ENCODE results near the gene PPOX. TPM values are rescaled to one million over a fixed set of nuclear protein-coding genes. Genes with fewer than 3 reads are reported as not detected.

Gene PPOX
- total RNA-seq, 1 donor from 2014 or later: 28.3 TPM

DNA sequence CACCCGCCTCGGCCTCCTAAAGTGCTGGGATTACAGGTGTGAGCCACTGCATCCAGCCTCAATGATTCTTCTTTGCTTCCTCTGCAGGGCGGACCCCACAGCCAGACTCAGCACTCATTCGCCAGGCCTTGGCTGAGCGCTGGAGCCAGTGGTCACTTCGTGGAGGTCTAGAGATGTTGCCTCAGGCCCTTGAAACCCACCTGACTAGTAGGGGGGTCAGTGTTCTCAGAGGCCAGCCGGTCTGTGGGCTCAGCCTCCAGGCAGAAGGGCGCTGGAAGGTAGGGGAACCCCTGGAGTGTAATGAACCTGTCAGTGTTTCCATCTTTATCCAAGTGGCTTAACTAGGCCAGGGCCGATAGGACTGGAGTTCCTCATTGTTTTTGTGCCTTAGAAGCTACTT is 2.7 kb downstream of the PPOX start:
- Histone ChIP-seq H3K36me3 (ENCODE audit: control insufficient read depth, insufficient read depth, low read length) (peaks cover 5% of the 10 kb centered on the region), H3K27me3 (ENCODE audit: control insufficient read depth, insufficient read depth, low read length) (no peaks in the 10 kb centered on the region), H3K4me3 (ENCODE audit: low read depth, low read length) (no peak overlapping the region)
- TF ChIP-seq, protein P1, sequence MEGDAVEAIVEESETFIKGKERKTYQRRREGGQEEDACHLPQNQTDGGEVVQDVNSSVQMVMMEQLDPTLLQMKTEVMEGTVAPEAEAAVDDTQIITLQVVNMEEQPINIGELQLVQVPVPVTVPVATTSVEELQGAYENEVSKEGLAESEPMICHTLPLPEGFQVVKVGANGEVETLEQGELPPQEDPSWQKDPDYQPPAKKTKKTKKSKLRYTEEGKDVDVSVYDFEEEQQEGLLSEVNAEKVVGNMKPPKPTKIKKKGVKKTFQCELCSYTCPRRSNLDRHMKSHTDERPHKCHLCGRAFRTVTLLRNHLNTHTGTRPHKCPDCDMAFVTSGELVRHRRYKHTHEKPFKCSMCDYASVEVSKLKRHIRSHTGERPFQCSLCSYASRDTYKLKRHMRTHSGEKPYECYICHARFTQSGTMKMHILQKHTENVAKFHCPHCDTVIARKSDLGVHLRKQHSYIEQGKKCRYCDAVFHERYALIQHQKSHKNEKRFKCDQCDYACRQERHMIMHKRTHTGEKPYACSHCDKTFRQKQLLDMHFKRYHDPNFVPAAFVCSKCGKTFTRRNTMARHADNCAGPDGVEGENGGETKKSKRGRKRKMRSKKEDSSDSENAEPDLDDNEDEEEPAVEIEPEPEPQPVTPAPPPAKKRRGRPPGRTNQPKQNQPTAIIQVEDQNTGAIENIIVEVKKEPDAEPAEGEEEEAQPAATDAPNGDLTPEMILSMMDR (IDR thresholded peaks at IDR 0.05; ENCODE audit: insufficient read depth, low read length, poor library complexity, severe bottlenecking): no peak
- DNase-seq (ENCODE audit: low read depth): no peak

DNA sequence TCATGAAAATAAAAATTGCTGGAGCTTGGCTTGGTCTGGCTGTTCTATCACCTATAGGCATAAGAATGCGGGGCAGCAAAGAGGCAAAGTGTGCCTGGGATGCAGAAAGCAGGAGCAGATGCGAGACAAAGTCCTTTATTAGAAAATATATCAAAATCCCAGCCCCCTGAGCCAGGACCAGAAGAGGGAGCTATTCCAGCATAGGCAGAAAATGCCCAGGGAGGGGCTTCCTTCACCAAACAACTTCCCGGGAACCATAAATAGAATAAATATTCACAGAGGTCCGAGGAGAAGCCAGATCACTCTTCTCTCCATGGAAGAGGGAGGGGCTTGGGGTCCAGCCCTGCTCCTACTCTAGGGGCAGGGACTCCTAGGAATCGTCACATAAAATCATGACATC is 5.0 kb downstream of the PPOX start:
- TF ChIP-seq, protein P1 (IDR thresholded peaks at IDR 0.05; ENCODE audit: insufficient read depth, low read length, poor library complexity, severe bottlenecking): no peak
- Histone ChIP-seq H3K36me3 (ENCODE audit: control insufficient read depth, insufficient read depth, low read length) (peaks cover 3% of the 10 kb centered on the region), H3K4me3 (ENCODE audit: low read depth, low read length) (no peak overlapping the region), H3K27me3 (ENCODE audit: control insufficient read depth, insufficient read depth, low read length) (no peaks in the 10 kb centered on the region)
- no peak for DNase-seq (ENCODE audit: low read depth)

DNA sequence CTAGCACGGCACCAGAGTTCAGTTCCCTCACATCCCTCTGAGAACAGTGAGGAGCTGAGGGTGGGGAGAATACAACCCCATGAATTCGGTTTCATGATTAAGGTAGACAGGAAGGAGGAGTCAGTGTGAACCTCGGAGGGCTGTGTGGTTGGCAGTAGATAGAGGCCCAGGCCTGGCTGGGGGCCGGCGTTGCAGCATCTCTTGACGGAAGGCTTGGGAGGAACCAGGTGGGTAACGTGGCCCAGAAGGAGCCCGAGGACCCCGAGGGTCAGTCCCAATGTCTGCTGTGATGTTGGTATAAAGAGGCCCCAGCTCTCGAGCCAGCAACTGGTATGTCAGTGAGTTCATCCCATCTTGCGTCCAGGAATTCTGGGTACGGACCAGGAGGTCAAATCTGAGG is 5.5 kb downstream of the PPOX start:
- Histone ChIP-seq H3K36me3 (ENCODE audit: control insufficient read depth, insufficient read depth, low read length) (peaks cover 3% of the 10 kb centered on the region), H3K4me3 (ENCODE audit: low read depth, low read length) (no peak overlapping the region), H3K27me3 (ENCODE audit: control insufficient read depth, insufficient read depth, low read length) (no peaks in the 10 kb centered on the region)
- TF ChIP-seq, protein P1 (IDR thresholded peaks at IDR 0.05; ENCODE audit: insufficient read depth, low read length, poor library complexity, severe bottlenecking): no peak
- no peak for DNase-seq (ENCODE audit: low read depth)

DNA sequence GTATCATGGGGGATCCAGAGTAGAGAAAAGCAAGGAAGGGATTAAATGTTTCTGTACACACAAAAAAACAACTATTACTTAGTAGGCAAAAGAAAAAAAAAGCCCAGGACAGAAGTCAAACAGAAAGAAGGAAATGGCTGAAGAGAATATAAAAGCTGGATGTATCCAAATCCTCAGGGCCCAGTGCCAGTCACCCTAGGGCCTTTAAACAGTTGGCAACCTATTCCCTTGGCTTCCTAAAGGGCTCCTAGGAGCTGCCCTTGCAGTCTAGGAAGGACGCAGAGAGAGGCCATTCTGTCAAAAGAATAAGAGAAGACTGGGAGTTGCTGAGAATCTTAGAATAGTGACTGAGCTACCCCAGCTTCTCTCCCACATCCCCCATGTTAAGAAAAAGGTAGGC is 6.1 kb downstream of the PPOX start:
- TF ChIP-seq, protein P1 (IDR thresholded peaks at IDR 0.05; ENCODE audit: insufficient read depth, low read length, poor library complexity, severe bottlenecking): no peak
- H3K4me3 ChIP-seq (ENCODE audit: low read depth, low read length): no peak overlapping the region
- H3K27me3 ChIP-seq (ENCODE audit: control insufficient read depth, insufficient read depth, low read length): no peaks in the 10 kb centered on the region
- DNase-seq (ENCODE audit: low read depth): no peak
- peaks cover 3% of the 10 kb centered on the region for H3K36me3 ChIP-seq (ENCODE audit: control insufficient read depth, insufficient read depth, low read length)

DNA sequence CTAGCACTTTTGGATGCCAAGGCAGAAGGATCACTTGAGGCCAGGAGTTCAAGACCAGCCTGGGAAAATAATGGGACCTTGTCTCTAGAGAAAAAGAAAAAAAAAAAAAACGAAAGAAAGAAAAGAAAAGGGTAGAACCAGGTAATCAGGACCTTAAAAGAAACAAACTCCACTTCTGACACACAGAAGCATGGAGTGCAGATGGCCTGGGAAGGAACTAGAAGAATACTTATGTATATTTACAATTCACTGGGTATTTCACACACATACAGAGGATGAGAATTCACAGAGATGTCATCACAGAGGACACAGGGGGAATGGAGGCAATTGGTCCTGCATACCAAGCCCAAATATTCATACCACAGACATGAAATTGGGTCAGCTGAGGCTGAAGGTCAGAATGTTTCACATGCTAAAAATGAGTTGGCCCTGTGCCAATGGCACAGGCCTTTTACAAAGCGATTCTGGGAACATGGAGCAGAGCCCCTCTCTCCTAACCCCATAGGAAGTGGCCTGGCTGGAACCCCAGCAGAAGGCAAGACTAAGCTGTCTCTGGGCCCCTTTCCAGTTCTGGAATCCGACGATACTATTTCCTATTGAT is 6.7 kb downstream of the PPOX start:
- Histone ChIP-seq H3K36me3 (ENCODE audit: control insufficient read depth, insufficient read depth, low read length) (peaks cover 3% of the 10 kb centered on the region), H3K4me3 (ENCODE audit: low read depth, low read length) (no peak overlapping the region), H3K27me3 (ENCODE audit: control insufficient read depth, insufficient read depth, low read length) (no peaks in the 10 kb centered on the region)
- no peak for DNase-seq (ENCODE audit: low read depth)
- TF ChIP-seq, protein P1 (IDR thresholded peaks at IDR 0.05; ENCODE audit: insufficient read depth, low read length, poor library complexity, severe bottlenecking): no peak

DNA sequence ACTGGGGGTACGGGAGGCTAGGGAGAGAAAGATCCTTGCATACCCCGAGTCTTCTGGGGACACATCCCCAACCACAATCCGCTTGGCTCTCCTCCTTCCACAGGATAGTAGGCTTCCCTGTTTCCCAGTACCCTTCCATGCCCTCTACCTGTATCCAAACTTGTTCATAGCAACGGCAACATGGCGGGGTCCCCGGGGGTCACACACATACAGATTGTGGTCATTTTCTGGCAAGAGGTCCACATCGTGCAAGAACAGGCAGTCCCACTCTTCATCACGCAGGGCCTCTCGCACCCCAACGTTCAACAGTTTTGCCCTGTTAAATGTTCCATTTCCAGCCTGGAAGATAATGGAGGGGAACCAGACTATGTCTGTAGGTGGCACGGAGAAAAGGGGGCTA is 7.5 kb downstream of the PPOX start:
- H3K36me3 ChIP-seq (ENCODE audit: control insufficient read depth, insufficient read depth, low read length): peaks cover 3% of the 10 kb centered on the region
- TF ChIP-seq, protein P1 (IDR thresholded peaks at IDR 0.05; ENCODE audit: insufficient read depth, low read length, poor library complexity, severe bottlenecking): no peak

More for the DNA sequence above, 7.5 kb downstream of the PPOX start:
- H3K27me3 ChIP-seq (ENCODE audit: control insufficient read depth, insufficient read depth, low read length): no peaks in the 10 kb centered on the region
- no peak for DNase-seq (ENCODE audit: low read depth)
- H3K4me3 ChIP-seq (ENCODE audit: low read depth, low read length): no peak overlapping the region
